Chondrocyte (in vitro differentiated cells): ENCODE measurements around the gene ZSWIM3. TPM values are rescaled to one million over a fixed set of nuclear protein-coding genes. Genes with fewer than 3 reads are reported as not detected.

Source experiments
- DNase-seq: peaks from one replicate; pipeline ENCODE4 v3.0.0; 2021; ENCODE audit warnings: mixed read lengths, low spot score
- H3K27ac Mint-ChIP-seq: one replicate; pipeline ENCODE4 v1.8.0; 2021; ENCODE audit warnings: mild to moderate bottlenecking, moderate library complexity, mixed read lengths; ENCODE audit not compliant: unreplicated experiment
- H3K27me3 Mint-ChIP-seq: 2 replicates; pipeline ENCODE4 v1.8.0; 2021; ENCODE audit warnings: low read depth, mixed read lengths
- H3K36me3 Mint-ChIP-seq: 2 replicates; pipeline ENCODE4 v1.8.0; 2021; ENCODE audit warnings: low read depth, mixed read lengths
- H3K4me1 Mint-ChIP-seq: 2 replicates; pipeline ENCODE4 v1.8.0; 2021; ENCODE audit warnings: low read depth, mild to moderate bottlenecking, mixed read lengths
- H3K4me3 Mint-ChIP-seq: one replicate; pipeline ENCODE4 v1.8.0; 2021; ENCODE audit warnings: mild to moderate bottlenecking, moderate library complexity, mixed read lengths; ENCODE audit not compliant: unreplicated experiment
- H3K9me3 Mint-ChIP-seq: 2 replicates; pipeline ENCODE4 v1.8.0; 2021; ENCODE audit warnings: low read depth, mixed read lengths
- CTCF ChIP-seq: fragments of 200-600 bp; sonication (generic); IDR thresholded peaks from 2 replicates; pipeline ENCODE4 v1.5.0; 2021; ENCODE audit warnings: antibody characterized with exemption, mild to moderate bottlenecking, moderate library complexity
- total RNA-seq: library from RNA; stranded (reverse); gene quantifications from 3 replicates; pipeline ENCODE4 v1.2.1, GENCODE V29; 2021

The ZSWIM3 gene
- total RNA-seq, 1 donor from 2014 or later = 3.9 TPM

DNA sequence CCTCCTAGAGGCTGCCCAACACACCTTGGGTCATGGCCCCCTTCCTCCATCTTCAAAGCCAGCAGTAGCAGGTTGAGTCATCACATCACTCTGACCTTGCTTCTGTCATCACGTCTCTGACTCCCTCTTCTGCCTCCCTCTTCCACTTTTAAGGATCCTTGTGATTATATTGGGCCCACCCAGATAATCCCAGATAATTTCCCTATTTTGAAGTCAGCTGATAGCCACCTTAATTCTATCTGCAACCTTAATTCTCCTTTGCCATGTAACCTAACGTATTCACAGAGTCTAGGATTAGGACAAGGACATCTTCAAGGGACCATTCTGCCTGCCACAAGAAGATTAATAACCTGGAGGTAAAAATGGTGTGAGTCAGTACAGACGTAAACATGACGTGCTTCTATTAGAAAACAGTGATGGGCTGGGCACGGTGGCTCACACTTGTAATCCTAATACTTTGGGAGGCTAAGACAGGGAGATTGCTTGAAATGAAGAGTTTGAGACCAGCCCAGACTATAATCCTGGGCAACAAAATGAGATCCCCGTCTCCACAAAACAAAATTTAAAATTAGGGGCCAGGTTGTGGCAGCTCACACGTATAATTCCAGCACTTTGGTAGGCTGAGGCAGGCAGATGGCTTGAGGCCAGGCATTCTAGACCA lies 3.3 kb downstream of the ZSWIM3 start:
- no peak for TF ChIP-seq CTCF
- DNase-seq = no peak
- Mint-ChIP-seq H3K4me1 (peaks cover 43% of the 10 kb centered on the region), H3K27ac (no peak overlapping the region), H3K27me3 (no peaks in the 10 kb centered on the region), H3K9me3 (no peaks in the 10 kb centered on the region), H3K4me3 (no peak overlapping the region), H3K36me3 (peaks cover 3% of the 10 kb centered on the region)

GRCh38 chr20:45861221-45862075 lies 4.0 kb downstream of the ZSWIM3 start:
- no peak for DNase-seq
- no peak for TF ChIP-seq CTCF
- Mint-ChIP-seq H3K4me3 (no peak overlapping the region), H3K36me3 (peaks cover 3% of the 10 kb centered on the region), H3K4me1 (peaks cover 35% of the 10 kb centered on the region), H3K27me3 (no peaks in the 10 kb centered on the region), H3K9me3 (no peaks in the 10 kb centered on the region), H3K27ac (no peak overlapping the region)

DNA sequence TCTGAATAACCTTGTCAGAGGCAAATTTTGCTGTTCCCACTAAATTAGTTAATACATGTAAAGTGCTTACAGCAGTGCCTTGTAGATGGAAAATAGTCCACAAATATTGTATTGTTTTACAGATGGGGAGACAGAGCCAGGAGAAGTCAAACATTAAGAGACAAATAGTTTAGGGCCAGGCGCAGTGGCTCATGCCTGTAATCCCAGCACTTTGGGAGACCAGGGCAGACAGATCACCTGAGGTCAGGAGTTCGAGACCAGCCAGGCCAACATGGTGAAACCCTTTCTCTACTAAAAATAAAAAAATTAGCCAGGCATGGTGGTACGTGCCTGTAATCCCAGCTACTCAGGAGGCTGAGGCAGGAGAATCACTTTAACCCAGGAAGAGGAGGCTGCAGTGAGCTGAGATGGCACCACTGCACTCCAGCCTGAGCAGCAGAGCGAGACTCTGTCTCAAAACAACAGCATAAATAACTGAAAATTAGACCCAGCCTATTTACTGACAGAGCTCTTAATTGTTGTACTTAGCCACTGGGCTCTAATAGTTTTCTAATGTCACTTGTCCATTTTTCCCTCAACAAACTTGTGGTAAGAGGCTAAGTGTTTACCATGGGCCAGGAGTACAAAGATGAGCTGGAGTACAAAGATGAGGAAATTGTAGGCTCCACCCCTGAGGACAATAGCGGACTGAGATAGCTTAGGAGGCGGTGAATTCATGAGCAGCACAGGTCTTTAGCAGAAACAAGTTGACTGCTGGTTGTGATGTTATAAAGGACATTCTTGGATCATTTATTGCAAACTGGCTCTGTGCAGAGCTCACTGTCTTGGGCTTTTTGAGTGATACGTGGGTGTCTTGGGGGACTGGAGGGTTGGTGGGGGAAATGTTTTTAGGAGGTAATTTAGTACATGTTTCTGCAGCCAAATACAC lies 6.4 kb downstream of the ZSWIM3 start:
- DNase-seq = no peak
- Mint-ChIP-seq H3K4me3 (no peak overlapping the region), H3K27ac (no peak overlapping the region), H3K4me1 (peaks cover 26% of the 10 kb centered on the region), H3K36me3 (peaks cover 3% of the 10 kb centered on the region), H3K27me3 (no peaks in the 10 kb centered on the region), H3K9me3 (no peaks in the 10 kb centered on the region)
- TF ChIP-seq CTCF = no peak

DNA sequence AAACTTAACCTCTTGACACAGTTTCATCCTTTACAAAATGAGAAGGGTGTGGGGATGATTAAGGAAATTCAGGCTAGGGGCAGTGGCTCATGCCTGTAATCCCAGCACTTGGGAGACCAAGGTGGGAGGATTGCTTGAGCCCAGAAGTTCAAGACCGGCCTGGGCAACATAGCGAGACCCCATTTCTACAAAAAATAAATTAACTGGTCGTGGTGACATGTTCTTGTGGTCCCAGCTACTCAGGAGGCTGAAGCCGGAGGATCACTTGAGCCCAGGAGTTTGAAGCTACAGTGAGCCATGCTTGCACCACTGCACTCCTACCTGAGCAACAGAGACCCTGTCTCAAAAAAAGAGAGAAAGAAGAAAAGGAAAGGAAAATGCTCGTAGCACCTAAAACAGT lies 9.0 kb downstream of the ZSWIM3 start:
- H3K27ac Mint-ChIP-seq = no peak overlapping the region
- no peak for DNase-seq
- TF ChIP-seq CTCF = no peak

More for the DNA sequence above, 9.0 kb downstream of the ZSWIM3 start:
- no peak overlapping the region for H3K4me3 Mint-ChIP-seq
- no peaks in the 10 kb centered on the region for H3K36me3 Mint-ChIP-seq
- no peaks in the 10 kb centered on the region for H3K9me3 Mint-ChIP-seq
- peaks cover 8% of the 10 kb centered on the region for H3K4me1 Mint-ChIP-seq
- H3K27me3 Mint-ChIP-seq = no peaks in the 10 kb centered on the region
